ENCODE results near the gene ULK1.

The ULK1 gene

GRCh38 chr12:131856366-131857097, 37.9 kb upstream of the ULK1 start:
- Histone ChIP-seq H3K4me1 (ENCODE audit: insufficient read depth, low read length) (peaks cover 7% of the 10 kb centered on the region), H3K9ac (ENCODE audit: low read depth, low read length) (no peak overlapping the region), H3K36me3 (ENCODE audit: insufficient read depth, low read length) (no peaks in the 10 kb centered on the region), H3K9me3 (ENCODE audit: control insufficient read depth, insufficient read depth, low read length) (no peaks in the 10 kb centered on the region)

DNA sequence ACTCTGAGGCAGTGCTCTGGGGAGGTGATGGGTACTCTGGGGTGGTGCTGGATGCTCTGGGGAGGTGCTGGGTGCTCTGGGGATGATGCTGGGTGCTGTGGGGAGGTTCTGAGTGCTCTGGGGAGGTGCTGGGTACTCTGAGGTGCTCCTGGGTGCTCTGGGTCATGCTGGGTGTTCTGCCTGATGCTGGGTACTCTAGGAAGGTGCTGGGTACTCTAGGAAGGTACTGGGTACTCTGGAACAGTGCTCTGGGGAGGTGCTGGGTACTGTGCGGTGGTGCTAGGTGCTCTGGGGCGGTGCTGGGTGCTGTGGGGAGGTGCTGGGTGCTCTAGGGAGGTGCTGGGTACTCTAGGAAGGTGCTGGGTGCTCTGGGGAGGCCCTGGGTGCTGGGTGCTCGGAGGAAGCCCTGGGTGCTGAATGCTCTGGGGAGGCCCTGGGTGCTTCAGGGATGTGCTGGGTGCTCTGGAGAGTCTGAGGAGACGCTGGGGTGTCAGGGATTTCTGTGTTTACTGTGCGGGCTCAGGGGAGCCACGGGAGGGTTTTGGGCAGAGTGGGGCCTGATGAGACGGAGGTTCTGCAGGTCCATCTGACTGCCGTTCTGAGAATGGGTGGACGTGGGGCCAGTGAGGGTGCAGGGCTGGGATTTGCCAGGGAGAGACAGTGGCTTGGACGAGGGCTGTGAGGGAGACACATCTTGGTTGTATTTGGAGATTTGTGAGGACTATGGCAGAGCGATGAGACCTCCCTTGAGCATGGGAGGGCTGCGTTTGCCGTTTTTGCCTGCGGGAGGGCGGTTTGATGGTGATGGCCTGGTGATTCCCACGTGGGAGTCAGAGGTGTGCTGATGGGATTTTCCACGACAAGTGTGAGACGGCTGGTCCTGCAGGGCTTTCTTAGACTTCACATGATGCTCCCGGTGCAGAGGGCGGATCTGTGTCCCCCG, 36.2 kb upstream of the ULK1 start:
- H3K36me3 ChIP-seq (ENCODE audit: insufficient read depth, low read length): no peaks in the 10 kb centered on the region
- no peak overlapping the region for H3K9ac ChIP-seq (ENCODE audit: low read depth, low read length)
- no peaks in the 10 kb centered on the region for H3K9me3 ChIP-seq (ENCODE audit: control insufficient read depth, insufficient read depth, low read length)
- peaks cover 15% of the 10 kb centered on the region for H3K4me1 ChIP-seq (ENCODE audit: insufficient read depth, low read length)

- peak overlapping the region; percentile 29 for H3K9ac ChIP-seq (ENCODE audit: low read depth, low read length)
- no peaks in the 10 kb centered on the region for H3K9me3 ChIP-seq (ENCODE audit: control insufficient read depth, insufficient read depth, low read length)
- peaks cover 14% of the 10 kb centered on the region for H3K4me1 ChIP-seq (ENCODE audit: insufficient read depth, low read length)
- H3K36me3 ChIP-seq (ENCODE audit: insufficient read depth, low read length): no peaks in the 10 kb centered on the region
Observed at GRCh38 chr12:131860472-131861260, 33.8 kb upstream of the ULK1 start.

- H3K9ac ChIP-seq (ENCODE audit: low read depth, low read length): peak overlapping the region; percentile 29; the same call in 1 of the 2 replicates
- H3K4me1 ChIP-seq (ENCODE audit: insufficient read depth, low read length): peaks cover 8% of the 10 kb centered on the region; the same call in 1 of the 2 replicates
- H3K9me3 ChIP-seq (ENCODE audit: control insufficient read depth, insufficient read depth, low read length): no peaks in the 10 kb centered on the region
- no peaks in the 10 kb centered on the region for H3K36me3 ChIP-seq (ENCODE audit: insufficient read depth, low read length)
Observed at GRCh38 chr12:131861261-131862083, 33.0 kb upstream of the ULK1 start.

DNA sequence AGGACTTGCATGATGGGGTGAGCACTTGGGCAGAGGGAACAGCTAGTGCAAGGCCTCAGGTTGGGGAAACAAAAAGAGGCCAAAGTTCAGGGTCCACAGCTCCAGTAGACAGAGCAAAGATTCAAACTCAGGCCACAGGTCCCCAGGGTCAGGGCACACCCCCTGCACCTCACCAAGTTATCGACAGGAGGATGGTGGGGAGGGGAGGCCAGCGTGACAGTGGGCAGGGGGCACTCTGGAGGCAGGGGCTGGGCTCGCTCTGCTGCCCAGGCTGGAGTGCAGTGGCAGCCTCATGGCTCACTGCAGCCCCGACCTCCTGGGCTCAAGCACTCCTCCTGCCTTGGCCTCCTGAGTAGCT, 32.4 kb upstream of the ULK1 start:
- no peaks in the 10 kb centered on the region for H3K9me3 ChIP-seq (ENCODE audit: control insufficient read depth, insufficient read depth, low read length)
- peaks cover 8% of the 10 kb centered on the region; the same call in 1 of the 2 replicates for H3K4me1 ChIP-seq (ENCODE audit: insufficient read depth, low read length)
- H3K9ac ChIP-seq (ENCODE audit: low read depth, low read length): no peak overlapping the region
- no peaks in the 10 kb centered on the region for H3K36me3 ChIP-seq (ENCODE audit: insufficient read depth, low read length)

GRCh38 chr12:131862600-131862993, 31.8 kb upstream of the ULK1 start:
- no peaks in the 10 kb centered on the region for H3K36me3 ChIP-seq (ENCODE audit: insufficient read depth, low read length)
- peaks cover 8% of the 10 kb centered on the region; the same call in 1 of the 2 replicates for H3K4me1 ChIP-seq (ENCODE audit: insufficient read depth, low read length)
- H3K9ac ChIP-seq (ENCODE audit: low read depth, low read length): no peak overlapping the region
- no peaks in the 10 kb centered on the region for H3K9me3 ChIP-seq (ENCODE audit: control insufficient read depth, insufficient read depth, low read length)

- Histone ChIP-seq H3K36me3 (ENCODE audit: insufficient read depth, low read length) (no peaks in the 10 kb centered on the region), H3K4me1 (ENCODE audit: insufficient read depth, low read length) (peaks cover 8% of the 10 kb centered on the region; the same call in 1 of the 2 replicates), H3K9me3 (ENCODE audit: control insufficient read depth, insufficient read depth, low read length) (no peaks in the 10 kb centered on the region), H3K9ac (ENCODE audit: low read depth, low read length) (no peak overlapping the region)
Observed at GRCh38 chr12:131862994-131863710, 31.3 kb upstream of the ULK1 start.

- Histone ChIP-seq H3K4me1 (ENCODE audit: insufficient read depth, low read length) (peaks cover 8% of the 10 kb centered on the region; the same call in 1 of the 2 replicates), H3K9me3 (ENCODE audit: control insufficient read depth, insufficient read depth, low read length) (no peaks in the 10 kb centered on the region), H3K36me3 (ENCODE audit: insufficient read depth, low read length) (no peaks in the 10 kb centered on the region), H3K9ac (ENCODE audit: low read depth, low read length) (no peak overlapping the region)
Observed at GRCh38 chr12:131863711-131864396, 30.6 kb upstream of the ULK1 start.

DNA sequence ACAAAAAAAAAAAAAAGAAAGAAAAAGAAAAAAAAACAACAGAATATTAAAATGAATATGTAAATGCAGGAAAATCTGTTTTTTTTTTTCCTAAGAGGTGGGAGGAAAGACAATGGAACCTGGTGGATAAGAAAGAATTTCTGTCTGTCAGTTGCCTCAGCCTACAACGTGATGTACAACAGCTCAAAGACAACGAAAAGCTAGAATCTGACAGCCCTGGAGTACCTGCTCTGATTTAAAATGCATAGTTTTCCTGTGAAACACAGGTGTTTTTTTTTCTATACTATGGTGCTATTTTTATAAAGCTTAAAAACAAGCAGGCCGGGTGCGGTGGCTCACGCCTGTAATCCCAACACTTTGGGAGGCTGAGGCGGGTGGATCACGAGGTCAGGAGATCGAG, 30.0 kb upstream of the ULK1 start:
- H3K4me1 ChIP-seq (ENCODE audit: insufficient read depth, low read length): peaks cover 8% of the 10 kb centered on the region; the same call in 1 of the 2 replicates
- H3K9me3 ChIP-seq (ENCODE audit: control insufficient read depth, insufficient read depth, low read length): no peaks in the 10 kb centered on the region
- H3K36me3 ChIP-seq (ENCODE audit: insufficient read depth, low read length): no peaks in the 10 kb centered on the region
- no peak overlapping the region for H3K9ac ChIP-seq (ENCODE audit: low read depth, low read length)

GRCh38 chr12:131865180-131865875, 29.1 kb upstream of the ULK1 start:
- H3K4me1 ChIP-seq (ENCODE audit: insufficient read depth, low read length): peaks cover 12% of the 10 kb centered on the region; the same call in 1 of the 2 replicates
- H3K36me3 ChIP-seq (ENCODE audit: insufficient read depth, low read length): no peaks in the 10 kb centered on the region
- no peak overlapping the region for H3K9ac ChIP-seq (ENCODE audit: low read depth, low read length)
- no peaks in the 10 kb centered on the region for H3K9me3 ChIP-seq (ENCODE audit: control insufficient read depth, insufficient read depth, low read length)

DNA sequence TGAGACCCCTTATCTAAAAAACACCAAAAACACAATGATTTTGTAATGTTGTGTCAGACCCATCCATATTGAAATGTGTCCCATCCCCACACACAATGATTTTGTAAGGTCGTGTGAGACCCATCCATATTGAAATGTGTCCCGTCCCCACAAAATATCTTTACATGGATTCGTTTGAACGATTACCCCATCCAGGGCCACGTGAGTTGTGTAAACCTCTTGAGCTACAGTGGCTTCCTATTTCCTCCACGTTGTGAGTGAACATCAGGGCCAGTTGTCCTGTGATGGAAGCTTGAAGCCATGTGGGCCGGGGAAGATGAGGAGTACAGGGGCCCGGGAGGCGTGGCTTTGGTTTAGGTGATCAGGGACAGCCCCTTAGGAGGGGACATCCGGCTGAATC, 27.0 kb upstream of the ULK1 start:
- Histone ChIP-seq H3K9ac (ENCODE audit: low read depth, low read length) (no peak overlapping the region), H3K4me1 (ENCODE audit: insufficient read depth, low read length) (peaks cover 9% of the 10 kb centered on the region; the same call in 1 of the 2 replicates), H3K36me3 (ENCODE audit: insufficient read depth, low read length) (no peaks in the 10 kb centered on the region), H3K9me3 (ENCODE audit: control insufficient read depth, insufficient read depth, low read length) (no peaks in the 10 kb centered on the region)
